ENCODE data around the gene VRK1. TPM values are rescaled to one million over a fixed set of nuclear protein-coding genes. Genes with fewer than 3 reads are reported as not detected.
A peak's percentile ranks its signal among the peaks of the same experiment; 100 is the strongest.

VRK1 gene
- polyA plus RNA-seq, 1 of the 3 experiments (the other 2 are of a cell fraction), result 9.1 TPM

- Histone ChIP-seq H4K20me1 (ENCODE audit: insufficient read depth) (no peaks in the 10 kb centered on the region), H3F3A (replicated peaks; ENCODE audit: insufficient read depth) (no peaks in the 10 kb centered on the region), H3K4me2 (no peak overlapping the region), H3K27ac (ENCODE audit: low read depth in 2 of 2, low read length in 1 of 2) (peak overlapping the region in 1 of 2 experiments; percentile 96; a peak in 2 of 4 replicates), H3K27me3 (ENCODE audit: insufficient read depth) (no peaks in the 10 kb centered on the region), H2AFZ (ENCODE audit: low read depth) (no peak overlapping the region), H3K9me3 (no peaks in the 10 kb centered on the region), H3K9me2 (no peaks in the 10 kb centered on the region), H3K9ac (no peak overlapping the region), H3K79me2 (ENCODE audit: insufficient read depth) (no peaks in the 10 kb centered on the region), H3K36me3 (replicated peaks in 1 of 2; ENCODE audit: control insufficient read depth in 1 of 2, insufficient read depth in 2 of 2, low read length in 1 of 2) (no peaks in the 10 kb centered on the region), H3K4me1 (ENCODE audit: control insufficient read depth in 1 of 2, insufficient read depth in 2 of 2, low read depth in 1 of 2, low read length in 1 of 2) (peaks cover 0 to 11% of the 10 kb centered on the region in 2 experiments; a peak in 3 of 4 replicates), H3K4me3 (ENCODE audit: low read depth in 2 of 2, low read length in 1 of 2) (no peak overlapping the region)
- DNase-seq, result no peak
- ChIA-PET POLR2A (no interaction called here), CTCF (interaction anchor here (1.4 kb wide), 1 partner anchor 321 kb away, joined by 3 read pairs; no protein-coding TSS in a partner anchor)
- WGBS (ENCODE audit: low lambda C conversion rate), result 96% methylated on average over 1 of the region's 1 CpG
- TF ChIP-seq TCF12 (IDR thresholded peaks at IDR 0.05) (no peak), IRF3 (IDR thresholded peaks at IDR 0.05; ENCODE audit: low read depth, low read length) (no peak), USF1 (IDR thresholded peaks at IDR 0.05; ENCODE audit: borderline replicate concordance, low read depth) (no peak), JUND (IDR thresholded peaks at IDR 0.05) (no peak), RAD21 (IDR thresholded peaks at IDR 0.05; ENCODE audit: low read length) (no peak), SMC3 (IDR thresholded peaks at IDR 0.05; ENCODE audit: low read depth, low read length) (no peak), MAX (IDR thresholded peaks at IDR 0.05; ENCODE audit: low read depth) (no peak)
- TF ChIP-seq, protein P1, sequence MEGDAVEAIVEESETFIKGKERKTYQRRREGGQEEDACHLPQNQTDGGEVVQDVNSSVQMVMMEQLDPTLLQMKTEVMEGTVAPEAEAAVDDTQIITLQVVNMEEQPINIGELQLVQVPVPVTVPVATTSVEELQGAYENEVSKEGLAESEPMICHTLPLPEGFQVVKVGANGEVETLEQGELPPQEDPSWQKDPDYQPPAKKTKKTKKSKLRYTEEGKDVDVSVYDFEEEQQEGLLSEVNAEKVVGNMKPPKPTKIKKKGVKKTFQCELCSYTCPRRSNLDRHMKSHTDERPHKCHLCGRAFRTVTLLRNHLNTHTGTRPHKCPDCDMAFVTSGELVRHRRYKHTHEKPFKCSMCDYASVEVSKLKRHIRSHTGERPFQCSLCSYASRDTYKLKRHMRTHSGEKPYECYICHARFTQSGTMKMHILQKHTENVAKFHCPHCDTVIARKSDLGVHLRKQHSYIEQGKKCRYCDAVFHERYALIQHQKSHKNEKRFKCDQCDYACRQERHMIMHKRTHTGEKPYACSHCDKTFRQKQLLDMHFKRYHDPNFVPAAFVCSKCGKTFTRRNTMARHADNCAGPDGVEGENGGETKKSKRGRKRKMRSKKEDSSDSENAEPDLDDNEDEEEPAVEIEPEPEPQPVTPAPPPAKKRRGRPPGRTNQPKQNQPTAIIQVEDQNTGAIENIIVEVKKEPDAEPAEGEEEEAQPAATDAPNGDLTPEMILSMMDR (IDR thresholded peaks at IDR 0.05), result no peak
Measured at GRCh38 chr14:96888158-96888557, 91.0 kb downstream of the VRK1 start.

DNA sequence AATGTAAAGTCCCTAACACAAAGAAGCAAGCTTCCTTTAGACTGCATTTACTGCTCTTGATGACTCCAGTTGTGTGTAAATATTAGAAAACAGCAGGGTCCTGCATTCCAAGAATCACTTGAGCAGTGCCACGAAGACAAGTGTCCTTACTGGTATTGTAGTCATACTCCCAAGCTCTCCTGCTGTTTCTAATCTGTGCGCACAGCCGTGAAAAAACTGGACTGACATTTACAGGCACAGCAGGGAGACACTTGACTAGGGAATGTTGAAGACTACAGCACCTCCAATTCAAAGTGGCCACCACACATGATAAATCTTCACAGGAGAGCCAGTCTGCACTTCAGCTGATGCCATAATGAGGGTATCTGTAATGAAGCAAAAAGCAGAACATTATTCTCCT, 91.4 kb downstream of the VRK1 start:
- Histone ChIP-seq H3K9ac (no peak overlapping the region), H4K20me1 (ENCODE audit: insufficient read depth) (no peaks in the 10 kb centered on the region), H3K27ac (ENCODE audit: low read depth in 2 of 2, low read length in 1 of 2) (peak overlapping the region in 1 of 2 experiments; percentile 96; a peak in 2 of 4 replicates), H3K27me3 (ENCODE audit: insufficient read depth) (no peaks in the 10 kb centered on the region), H3K4me2 (no peak overlapping the region), H3K9me2 (no peaks in the 10 kb centered on the region), H3K79me2 (ENCODE audit: insufficient read depth) (no peaks in the 10 kb centered on the region), H3K9me3 (no peaks in the 10 kb centered on the region), H3K4me1 (ENCODE audit: control insufficient read depth in 1 of 2, insufficient read depth in 2 of 2, low read depth in 1 of 2, low read length in 1 of 2) (peaks cover 0 to 11% of the 10 kb centered on the region in 2 experiments; a peak in 3 of 4 replicates), H3K36me3 (replicated peaks in 1 of 2; ENCODE audit: control insufficient read depth in 1 of 2, insufficient read depth in 2 of 2, low read length in 1 of 2) (no peaks in the 10 kb centered on the region), H3F3A (replicated peaks; ENCODE audit: insufficient read depth) (no peaks in the 10 kb centered on the region), H3K4me3 (ENCODE audit: low read depth in 2 of 2, low read length in 1 of 2) (no peak overlapping the region), H2AFZ (ENCODE audit: low read depth) (no peak overlapping the region)
- TF ChIP-seq, protein P2, sequence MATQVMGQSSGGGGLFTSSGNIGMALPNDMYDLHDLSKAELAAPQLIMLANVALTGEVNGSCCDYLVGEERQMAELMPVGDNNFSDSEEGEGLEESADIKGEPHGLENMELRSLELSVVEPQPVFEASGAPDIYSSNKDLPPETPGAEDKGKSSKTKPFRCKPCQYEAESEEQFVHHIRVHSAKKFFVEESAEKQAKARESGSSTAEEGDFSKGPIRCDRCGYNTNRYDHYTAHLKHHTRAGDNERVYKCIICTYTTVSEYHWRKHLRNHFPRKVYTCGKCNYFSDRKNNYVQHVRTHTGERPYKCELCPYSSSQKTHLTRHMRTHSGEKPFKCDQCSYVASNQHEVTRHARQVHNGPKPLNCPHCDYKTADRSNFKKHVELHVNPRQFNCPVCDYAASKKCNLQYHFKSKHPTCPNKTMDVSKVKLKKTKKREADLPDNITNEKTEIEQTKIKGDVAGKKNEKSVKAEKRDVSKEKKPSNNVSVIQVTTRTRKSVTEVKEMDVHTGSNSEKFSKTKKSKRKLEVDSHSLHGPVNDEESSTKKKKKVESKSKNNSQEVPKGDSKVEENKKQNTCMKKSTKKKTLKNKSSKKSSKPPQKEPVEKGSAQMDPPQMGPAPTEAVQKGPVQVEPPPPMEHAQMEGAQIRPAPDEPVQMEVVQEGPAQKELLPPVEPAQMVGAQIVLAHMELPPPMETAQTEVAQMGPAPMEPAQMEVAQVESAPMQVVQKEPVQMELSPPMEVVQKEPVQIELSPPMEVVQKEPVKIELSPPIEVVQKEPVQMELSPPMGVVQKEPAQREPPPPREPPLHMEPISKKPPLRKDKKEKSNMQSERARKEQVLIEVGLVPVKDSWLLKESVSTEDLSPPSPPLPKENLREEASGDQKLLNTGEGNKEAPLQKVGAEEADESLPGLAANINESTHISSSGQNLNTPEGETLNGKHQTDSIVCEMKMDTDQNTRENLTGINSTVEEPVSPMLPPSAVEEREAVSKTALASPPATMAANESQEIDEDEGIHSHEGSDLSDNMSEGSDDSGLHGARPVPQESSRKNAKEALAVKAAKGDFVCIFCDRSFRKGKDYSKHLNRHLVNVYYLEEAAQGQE (IDR thresholded peaks at IDR 0.05; ENCODE audit: low read depth, low read length), result no peak
- TF ChIP-seq RAD21 (IDR thresholded peaks at IDR 0.05; ENCODE audit: low read length), result no peak
- TF ChIP-seq, protein P1 (IDR thresholded peaks at IDR 0.05), result no peak
- TF ChIP-seq, protein P3, sequence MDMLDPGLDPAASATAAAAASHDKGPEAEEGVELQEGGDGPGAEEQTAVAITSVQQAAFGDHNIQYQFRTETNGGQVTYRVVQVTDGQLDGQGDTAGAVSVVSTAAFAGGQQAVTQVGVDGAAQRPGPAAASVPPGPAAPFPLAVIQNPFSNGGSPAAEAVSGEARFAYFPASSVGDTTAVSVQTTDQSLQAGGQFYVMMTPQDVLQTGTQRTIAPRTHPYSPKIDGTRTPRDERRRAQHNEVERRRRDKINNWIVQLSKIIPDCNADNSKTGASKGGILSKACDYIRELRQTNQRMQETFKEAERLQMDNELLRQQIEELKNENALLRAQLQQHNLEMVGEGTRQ (IDR thresholded peaks at IDR 0.05; ENCODE audit: borderline replicate concordance, low read depth, low read length), result no peak
- TF ChIP-seq TEAD4 (IDR thresholded peaks at IDR 0.05; ENCODE audit: borderline replicate concordance, insufficient read depth), result no peak
- WGBS (ENCODE audit: low lambda C conversion rate), result 56% methylated on average over 3 of the region's 3 CpGs
- CTCF ChIA-PET, result interaction anchor here (1.4 kb wide), 1 partner anchor 322 kb away, joined by 3 read pairs; no protein-coding TSS in a partner anchor
- DNase-seq, result no peak
- POLR2A ChIA-PET, result no interaction called here

All from SK-N-SH (cell line).